ENCODE data around the gene CDIP1.

Gene CDIP1

DNA sequence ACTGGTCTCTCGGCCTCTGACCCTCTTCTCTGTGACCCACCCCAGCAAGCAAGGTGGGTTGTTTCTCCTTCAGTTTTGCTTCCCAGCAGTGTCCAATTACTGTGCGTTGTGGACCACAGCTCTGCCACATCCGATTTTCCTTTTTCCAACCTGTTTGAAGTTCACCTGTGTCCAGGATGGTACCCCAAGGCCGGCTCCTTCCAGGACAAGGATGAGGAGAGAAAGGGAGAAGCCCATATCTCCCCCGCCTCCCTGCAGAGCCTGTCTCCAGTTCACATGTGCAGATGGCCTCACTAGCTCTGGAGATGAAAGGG lies 77.7 kb downstream of the CDIP1 start:
- in situ Hi-C loops (cut with MboI; ENCODE audit: low sequenced_read_pairs): no loop called here
